ENCODE measurements around the gene CKB.
A peak's percentile ranks its signal among the peaks of the same experiment; 100 is the strongest.

CKB gene

GRCh38 chr14:103496776-103497175 is 25.9 kb downstream of the CKB start:
- no peak for FAIRE-seq
- DNase-seq (ENCODE audit: insufficient read length, low spot score), result no peak

- DNase-seq (ENCODE audit: insufficient read length, low spot score) (no peak), FAIRE-seq (no peak)
Observed at GRCh38 chr14:103495854-103496253, 26.8 kb downstream of the CKB start.

- no peak for DNase-seq (ENCODE audit: insufficient read length, low spot score)
- FAIRE-seq, result no peak
Observed at GRCh38 chr14:103492156-103492925, 30.3 kb downstream of the CKB start.

- DNase-seq (ENCODE audit: insufficient read length, low spot score) (no peak), FAIRE-seq (no peak)
Observed at GRCh38 chr14:103491691-103492090, 30.9 kb downstream of the CKB start.

GRCh38 chr14:103489621-103490020 is 33.0 kb downstream of the CKB start:
- DNase-seq (ENCODE audit: insufficient read length, low spot score) (no peak), FAIRE-seq (no peak)

- DNase-seq (ENCODE audit: insufficient read length, low spot score) (no peak), FAIRE-seq (no peak)
Observed at GRCh38 chr14:103488960-103489359, 33.7 kb downstream of the CKB start.

- DNase-seq (ENCODE audit: insufficient read length, low spot score) (no peak), FAIRE-seq (no peak)
Observed at GRCh38 chr14:103488071-103488470, 34.6 kb downstream of the CKB start.

GRCh38 chr14:103485504-103485903 is 37.1 kb downstream of the CKB start:
- DNase-seq (ENCODE audit: insufficient read length, low spot score) (no peak), FAIRE-seq (no peak)

- FAIRE-seq (no peak), DNase-seq (ENCODE audit: insufficient read length, low spot score) (no peak)
Observed at GRCh38 chr14:103483600-103483999, 39.0 kb downstream of the CKB start.

- DNase-seq (ENCODE audit: insufficient read length, low spot score) (no peak), FAIRE-seq (peak; percentile 78)
Observed at GRCh38 chr14:103480595-103480994, 42.0 kb downstream of the CKB start.

GRCh38 chr14:103476631-103477030 is 46.0 kb downstream of the CKB start:
- no peak for FAIRE-seq
- no peak for DNase-seq (ENCODE audit: insufficient read length, low spot score)

- no peak for FAIRE-seq
Observed at GRCh38 chr14:103476065-103476464, 46.6 kb downstream of the CKB start.

GRCh38 chr14:103474893-103475292 is 47.7 kb downstream of the CKB start:
- no peak for FAIRE-seq
- no peak for DNase-seq (ENCODE audit: insufficient read length, low spot score)

More at GRCh38 chr14:103476065-103476464, 46.6 kb downstream of the CKB start:
- no peak for DNase-seq (ENCODE audit: insufficient read length, low spot score)

GRCh38 chr14:103472939-103473338 is 49.7 kb downstream of the CKB start:
- DNase-seq (ENCODE audit: insufficient read length, low spot score), result no peak
- FAIRE-seq, result no peak

Measured in GM19239 (cell line).